Neural cell (in vitro differentiated cells): ENCODE results near the gene RBM20. TPM values are rescaled to one million over a fixed set of nuclear protein-coding genes. Genes with fewer than 3 reads are reported as not detected.

Experiments used
- H2AFZ ChIP-seq: fragments of 200-600, 300-800 bp; sonication (generic), shearing (Covaris generic); 2 replicates; pipeline ENCODE4 v1.6.0; 2014; ENCODE audit warnings: low read depth, mild to moderate bottlenecking, antibody characterized with exemption, low read length, moderate library complexity
- H3F3A ChIP-seq: fragments of 200-600 bp; shearing (Covaris generic); 2 replicates; pipeline ENCODE4 v1.6.1; 2016; ENCODE audit warnings: mild to moderate bottlenecking, moderate library complexity, mixed read lengths, antibody characterized with exemption, low read length; ENCODE audit not compliant: insufficient read depth, poor library complexity, severe bottlenecking
- H3K27ac ChIP-seq: fragments of 200-600, 300-800 bp; sonication (generic), shearing (Covaris generic); 2 replicates; pipeline ENCODE4 v1.5.1; 2014; ENCODE audit warnings: mild to moderate bottlenecking, low read length, moderate library complexity
- H3K27me3 ChIP-seq: fragments of 300-800, 200-600 bp; sonication (generic), shearing (Covaris generic); 2 replicates; pipeline ENCODE4 v1.6.0; 2014; ENCODE audit warnings: mild to moderate bottlenecking, low read depth, low read length, moderate library complexity; ENCODE audit not compliant: insufficient read depth
- H3K36me3 ChIP-seq: fragments of 300-800, 200-600 bp; sonication (generic), shearing (Covaris generic); 2 replicates; pipeline ENCODE4 v1.5.1; 2014; ENCODE audit warnings: mild to moderate bottlenecking, antibody characterized with exemption, low read length, moderate library complexity; ENCODE audit not compliant: insufficient read depth
- H3K4me2 ChIP-seq: fragments of 300-800, 200-600 bp; sonication (generic), shearing (Covaris generic); 2 replicates; pipeline ENCODE4 v1.6.0; 2014; ENCODE audit warnings: mild to moderate bottlenecking, low read length
- H3K4me3 ChIP-seq: fragments of 300-800, 200-600 bp; sonication (generic), shearing (Covaris generic); 2 replicates; pipeline ENCODE4 v1.5.1; 2014; ENCODE audit warnings: mild to moderate bottlenecking, low read length, moderate library complexity
- H3K79me2 ChIP-seq: fragments of 200-600 bp; shearing (Covaris generic); replicated peaks from 2 replicates; pipeline ENCODE4 v1.6.0; 2014; ENCODE audit warnings: mild to moderate bottlenecking, low read length, moderate library complexity; ENCODE audit not compliant: insufficient read depth
- H3K9ac ChIP-seq: fragments of 300-800, 200-600 bp; sonication (generic), shearing (Covaris generic); 2 replicates; pipeline ENCODE4 v1.6.1; 2016; ENCODE audit warnings: mild to moderate bottlenecking, low read length, mixed read lengths
- H3K9me2 ChIP-seq: fragments of 200-600 bp; shearing (Covaris generic); 2 replicates; pipeline ENCODE4 v1.6.1; 2016; ENCODE audit warnings: mild to moderate bottlenecking, low read length, mixed read lengths; ENCODE audit not compliant: insufficient read depth
- H3K9me3 ChIP-seq: fragments of 200-600, 300-800 bp; sonication (generic), shearing (Covaris generic); 2 replicates; pipeline ENCODE4 v1.6.1; 2016; ENCODE audit warnings: mild to moderate bottlenecking, mixed run types, low read length, moderate library complexity, mixed read lengths
- H4K20me1 ChIP-seq: fragments of 200-600 bp; shearing (Covaris generic); 2 replicates; pipeline ENCODE4 v1.6.1; 2016; ENCODE audit warnings: mild to moderate bottlenecking, mixed run types; ENCODE audit not compliant: insufficient read depth
- CTCF ChIP-seq: fragments of 450-650 bp; IDR thresholded peaks from 2 replicates; pipeline ENCODE4 v1.5.1; 2014; ENCODE audit warnings: antibody characterized with exemption, mild to moderate bottlenecking, moderate library complexity; ENCODE audit not compliant: poor library complexity, severe bottlenecking
- EZH2 ChIP-seq: fragments of 200-600, 300-800 bp; shearing (Covaris generic), sonication (generic); IDR thresholded peaks from 2 replicates; pipeline ENCODE4 v1.6.1; 2014; ENCODE audit warnings: antibody characterized with exemption, low read length, borderline replicate concordance, mild to moderate bottlenecking; ENCODE audit not compliant: insufficient read depth, poor library complexity, severe bottlenecking
- RAD21 ChIP-seq: fragments of 450-650 bp; conservative IDR thresholded peaks from 2 replicates; pipeline ENCODE4 v1.6.1; 2014; ENCODE audit warnings: antibody characterized with exemption, mild to moderate bottlenecking, moderate library complexity
- SMC3 ChIP-seq: fragments of 450-650 bp; conservative IDR thresholded peaks from 2 replicates; pipeline ENCODE4 v1.6.1; 2014; ENCODE audit warnings: antibody characterized with exemption, mild to moderate bottlenecking, moderate library complexity; ENCODE audit not compliant: poor library complexity
- TAF1 ChIP-seq: IDR thresholded peaks from 2 replicates; pipeline ENCODE4 v1.6.1; 2012; ENCODE audit warnings: low read depth
- polyA plus RNA-seq: library from polyadenylated mRNA; depleted of rRNA; stranded (reverse); fragments of >200 nt; gene quantifications from 2 replicates; pipeline ENCODE4 v1.2.3, GENCODE V29; 2014

The RBM20 gene
- polyA plus RNA-seq, 1 donor from 2014 or later: 0.07 TPM

DNA sequence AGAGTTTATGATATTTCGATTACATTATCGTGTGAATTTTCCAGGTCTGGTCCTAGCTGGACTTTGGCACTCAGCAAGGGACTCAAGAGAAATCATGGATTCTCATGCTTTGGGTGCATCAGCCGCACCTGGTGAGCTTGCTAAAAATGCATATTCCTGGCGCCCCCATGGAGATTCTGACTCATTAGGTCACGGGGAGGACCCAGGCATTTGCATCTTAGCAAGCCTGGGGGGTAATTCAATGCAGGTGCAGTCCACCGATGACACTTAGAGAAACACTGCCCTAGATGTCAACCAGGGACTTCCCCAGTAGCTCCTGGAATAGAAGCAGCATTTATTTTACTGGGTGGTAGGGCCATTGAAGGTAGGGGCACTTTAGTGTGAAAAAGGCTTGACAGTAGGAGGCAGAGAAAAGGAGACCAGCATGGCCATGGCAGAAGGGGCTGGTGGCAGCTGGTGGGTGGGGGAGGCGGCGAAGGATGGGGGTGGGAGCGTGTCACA is 197.7 kb downstream of the RBM20 start:
- Histone ChIP-seq H3K9me2 (no peaks in the 10 kb centered on the region), H3K79me2 (no peaks in the 10 kb centered on the region), H3K27me3 (no peaks in the 10 kb centered on the region), H2AFZ (no peak overlapping the region), H3K27ac (no peak overlapping the region), H3K9ac (no peak overlapping the region), H4K20me1 (no peaks in the 10 kb centered on the region), H3K4me2 (no peak overlapping the region), H3K4me3 (no peak overlapping the region), H3K36me3 (no peaks in the 10 kb centered on the region), H3K9me3 (no peaks in the 10 kb centered on the region), H3F3A (no peaks in the 10 kb centered on the region)
- no peak for TF ChIP-seq TAF1
- no peak for TF ChIP-seq RAD21
- no peak for TF ChIP-seq SMC3

GRCh38 chr10:110842326-110842904 is 198.3 kb downstream of the RBM20 start:
- no peaks in the 10 kb centered on the region for H3K27me3 ChIP-seq
- no peak overlapping the region for H3K9ac ChIP-seq
- H3F3A ChIP-seq: no peaks in the 10 kb centered on the region
- H3K79me2 ChIP-seq: no peaks in the 10 kb centered on the region
- no peaks in the 10 kb centered on the region for H3K9me2 ChIP-seq
- no peaks in the 10 kb centered on the region for H3K9me3 ChIP-seq
- no peaks in the 10 kb centered on the region for H3K36me3 ChIP-seq
- no peak overlapping the region for H3K4me3 ChIP-seq
- no peak overlapping the region for H3K4me2 ChIP-seq
- H4K20me1 ChIP-seq: no peaks in the 10 kb centered on the region
- H2AFZ ChIP-seq: no peak overlapping the region
- no peak overlapping the region for H3K27ac ChIP-seq
- TF ChIP-seq SMC3: no peak

DNA sequence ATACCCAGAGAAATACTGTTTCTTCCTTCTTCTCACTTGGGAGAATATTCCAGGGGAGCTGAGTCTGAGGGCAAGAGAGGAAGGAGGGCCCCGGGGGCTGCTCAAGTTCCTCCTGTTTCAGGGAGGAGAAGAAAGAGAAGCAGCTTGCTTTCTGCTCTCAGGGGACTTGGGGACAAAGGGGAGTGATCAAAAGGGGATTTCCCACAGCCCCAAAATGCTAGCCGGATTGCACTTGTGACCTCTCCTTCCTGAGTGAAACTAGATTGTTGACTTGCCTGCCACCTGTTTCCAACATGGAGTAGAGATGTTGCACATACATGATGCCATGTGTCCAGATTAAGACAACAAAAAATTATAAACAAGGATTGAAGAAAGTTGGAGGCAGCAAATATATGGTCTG is 198.9 kb downstream of the RBM20 start:
- H3K27ac ChIP-seq: no peak overlapping the region

More for the DNA sequence above, 198.9 kb downstream of the RBM20 start:
- Histone ChIP-seq H3K9me2 (no peaks in the 10 kb centered on the region), H3K4me3 (no peak overlapping the region), H3K9ac (no peak overlapping the region), H3K27me3 (no peaks in the 10 kb centered on the region), H3K9me3 (no peaks in the 10 kb centered on the region), H3K79me2 (no peaks in the 10 kb centered on the region), H4K20me1 (no peaks in the 10 kb centered on the region), H3K4me2 (no peak overlapping the region), H3K36me3 (no peaks in the 10 kb centered on the region), H3F3A (no peaks in the 10 kb centered on the region), H2AFZ (no peak overlapping the region)
- no peak for TF ChIP-seq EZH2
- TF ChIP-seq CTCF: no peak
